HepG2 (cell line): ENCODE results near the gene CUL1. TPM values are rescaled to one million over a fixed set of nuclear protein-coding genes. Genes with fewer than 3 reads are reported as not detected.

Source experiments
- ATAC-seq: fragments of 200-7000 bp; cut with Tn5 transposase; 3 replicates; pipeline ENCODE4 v1.9.1; 2020; ENCODE audit warnings: mild to moderate bottlenecking, moderate library complexity
- BruUV-seq: library from RNA; stranded (reverse); fragments of 400-500 nt; replicated peaks from 2 replicates; lab custom pipeline; 2021; lab: Mats Ljungman, UMichigan
- CTCF ChIA-PET: fragments of 300-600 bp; formaldehyde crosslinking; extraction: SDS; loops from one replicate; lab custom pipeline; 2021; ENCODE audit warnings: low total read pairs, inconsistent platforms, low intra/inter-chr PET ratio; lab: Yijun Ruan, JAX
- POLR2A ChIA-PET: fragments of 350-600 bp; sonication (Branson Sonifier 250); formaldehyde crosslinking; loops from one replicate; lab custom pipeline; 2020; ENCODE audit warnings: antibody characterized with exemption, inconsistent platforms; lab: Yijun Ruan, JAX
- DNase-seq: peaks from one replicate; pipeline ENCODE4 v3.0.0-alpha.2; 2015; ENCODE audit warnings: low spot score
- FAIRE-seq: peaks from 3 replicates; lab custom pipeline; 2011; peaks lifted over from hg19 to GRCh38; lab: Jason Lieb, UNC
- H2AFZ ChIP-seq: one replicate; pipeline ENCODE4 v1.6.1; 2011; ENCODE audit warnings: low read length, inconsistent platforms
- H3K27ac ChIP-seq: fragments of 300-600 bp; 3 replicates; pipeline ENCODE4 v1.8.0; 2011; ENCODE audit warnings: mixed run types, mild to moderate bottlenecking, mixed read lengths, low read length, inconsistent platforms; ENCODE audit not compliant: insufficient read depth; ENCODE audit errors: extremely low read length
- H3K27me3 ChIP-seq, 2 experiments: fragments of 200-600 bp in 1 of 2; 2 replicates in 1 of 2; 3 replicates in 1 of 2; pipeline versions ENCODE4 v1.6.0 to v1.8.0; 2011; ENCODE audit warnings: low read length in 2 of 2, mild to moderate bottlenecking in 2 of 2, moderate library complexity in 2 of 2, inconsistent platforms in 1 of 2; ENCODE audit not compliant: insufficient read depth in 2 of 2, control insufficient read depth in 1 of 2
- H3K36me3 ChIP-seq, 2 experiments: fragments of 200-600 bp in 1 of 2; replicated peaks in 1 of 2; 2 replicates in 1 of 2; 3 replicates in 1 of 2; pipeline versions ENCODE4 v1.5.1 to v1.8.0; 2011; ENCODE audit warnings: low read length in 2 of 2, inconsistent platforms in 1 of 2; ENCODE audit not compliant: insufficient read depth in 2 of 2, control insufficient read depth in 1 of 2
- H3K4me1 ChIP-seq: 2 replicates; pipeline ENCODE4 v1.5.1; 2012; ENCODE audit warnings: low read length, inconsistent platforms; ENCODE audit not compliant: insufficient read depth
- H3K4me2 ChIP-seq: 2 replicates; pipeline ENCODE4 v1.6.0; 2011; ENCODE audit warnings: low read depth, low read length, inconsistent platforms
- H3K4me3 ChIP-seq, 3 experiments: fragments of 200-600 bp in 1 of 3; sonication (generic), shearing (Covaris generic) in 1 of 3; replicated peaks in 1 of 3; 2 replicates each; pipeline ENCODE4 v1.5.1; 2011 to 2016; ENCODE audit warnings: low read length in 3 of 3, inconsistent platforms in 2 of 3, low read depth in 2 of 3, mild to moderate bottlenecking in 2 of 3, control low read depth in 1 of 3, mixed read lengths in 1 of 3; ENCODE audit not compliant: insufficient read depth in 1 of 3
- H3K79me2 ChIP-seq: one replicate; pipeline ENCODE4 v1.6.1; 2011; ENCODE audit warnings: low read length, inconsistent platforms; ENCODE audit not compliant: insufficient read depth
- H3K9ac ChIP-seq: 2 replicates; pipeline ENCODE4 v1.6.0; 2011; ENCODE audit warnings: mild to moderate bottlenecking, low read depth, low read length, inconsistent platforms; ENCODE audit not compliant: insufficient read depth
- H3K9me3 ChIP-seq: 2 replicates; pipeline ENCODE4 v1.5.1; 2012; ENCODE audit warnings: mild to moderate bottlenecking, low read length
- H4K20me1 ChIP-seq: 2 replicates; pipeline ENCODE4 v1.6.0; 2011; ENCODE audit warnings: inconsistent platforms, mild to moderate bottlenecking, low read length, moderate library complexity; ENCODE audit not compliant: insufficient read depth
- ASH2L ChIP-seq: fragments of 300-600, 200-600 bp; sonication (generic); IDR thresholded peaks from 2 replicates; pipeline ENCODE4 v1.7.0; 2017; ENCODE audit warnings: low read depth, mild to moderate bottlenecking, moderate library complexity, mixed read lengths, low read length; ENCODE audit not compliant: insufficient read length
- HBP1 ChIP-seq: IDR thresholded peaks from 2 replicates; pipeline ENCODE4 v1.6.1; 2016; ENCODE audit warnings: low read depth, control low read depth
- HOMEZ ChIP-seq: IDR thresholded peaks from 2 replicates; pipeline ENCODE4 v1.6.1; 2016; ENCODE audit warnings: low read depth
- JUN ChIP-seq: sonication (generic); formaldehyde crosslinking; IDR thresholded peaks from 2 replicates; pipeline ENCODE4 v1.4.0; 2020; ENCODE audit warnings: mild to moderate bottlenecking, missing genetic modification reagents
- KLF13 ChIP-seq: sonication (generic); formaldehyde crosslinking; IDR thresholded peaks from 2 replicates; pipeline ENCODE4 v1.4.0; 2020; ENCODE audit warnings: mild to moderate bottlenecking, missing genetic modification reagents
- LBX2 ChIP-seq: sonication (generic); formaldehyde crosslinking; IDR thresholded peaks from 2 replicates; pipeline ENCODE4 v1.5.0; 2020; ENCODE audit warnings: missing genetic modification reagents, mild to moderate bottlenecking, borderline replicate concordance
- PBX2 ChIP-seq: IDR thresholded peaks from 2 replicates; pipeline ENCODE4 v1.6.1; 2016; ENCODE audit warnings: control low read depth
- REST ChIP-seq, 2 experiments: IDR thresholded peaks; 2 replicates each; pipeline ENCODE4 v1.6.1; 2011 to 2012; ENCODE audit warnings: low read length in 2 of 2, borderline replicate concordance in 1 of 2, low read depth in 1 of 2, mild to moderate bottlenecking in 1 of 2, moderate library complexity in 1 of 2
- SMYD3 ChIP-seq: sonication (generic); formaldehyde crosslinking; IDR thresholded peaks from 2 replicates; pipeline ENCODE4 v1.8.1; 2023; ENCODE audit warnings: mild to moderate bottlenecking, missing genetic modification reagents
- SNAPC5 ChIP-seq: sonication (generic); formaldehyde crosslinking; IDR thresholded peaks from 2 replicates; pipeline ENCODE4 v1.8.1; 2023; ENCODE audit warnings: mild to moderate bottlenecking, missing genetic modification reagents, borderline replicate concordance
- STAT5B ChIP-seq: sonication (generic); formaldehyde crosslinking; IDR thresholded peaks from 2 replicates; pipeline ENCODE4 v1.4.0; 2020; ENCODE audit warnings: missing genetic modification reagents
- U2AF2 ChIP-seq: fragments of 200-400 bp; formaldehyde crosslinking; IDR thresholded peaks from 2 replicates; pipeline ENCODE4 v1.6.1; 2017; ENCODE audit warnings: low read depth, mild to moderate bottlenecking, low read length
- ZBTB7B ChIP-seq: sonication (generic); formaldehyde crosslinking; IDR thresholded peaks from 2 replicates; pipeline ENCODE4 v1.4.0; 2020; ENCODE audit warnings: missing genetic modification reagents
- ZNF121 ChIP-seq: sonication (generic); formaldehyde crosslinking; IDR thresholded peaks from 2 replicates; pipeline ENCODE4 v1.5.0; 2020; ENCODE audit warnings: mild to moderate bottlenecking, missing genetic modification reagents
- ZNF180 ChIP-seq: sonication (generic); formaldehyde crosslinking; IDR thresholded peaks from 2 replicates; pipeline ENCODE4 v1.4.0; 2020; ENCODE audit warnings: low read depth, missing genetic modification reagents, borderline replicate concordance
- ZNF629 ChIP-seq: sonication (generic); formaldehyde crosslinking; conservative IDR thresholded peaks from 2 replicates; pipeline ENCODE4 v1.5.0; 2020; ENCODE audit warnings: missing genetic modification reagents
- WGBS: methylation state at CpG from one replicate; pipeline ENCODE4 v1.1.6; 2017; ENCODE audit warnings: low lambda C conversion rate; 5-methylcytosine and 5-hydroxymethylcytosine counted together
- in situ Hi-C: cut with HindIII; loops from 2 replicates; pipeline ENCODE4 v1.10.0; 2017; ENCODE audit warnings: low pct_unique_long_range_greater_than_20kb; ENCODE audit not compliant: extremely low pct_ligation_motif_present
- intact Hi-C: fragments of 100-400 bp; cut with micrococcal nuclease; formaldehyde crosslinking; loops from one replicate; pipeline ENCODE4 v1.10.0; 2022; ENCODE audit not compliant: unreplicated experiment
- polyA plus RNA-seq, 8 experiments: library from polyadenylated mRNA; depleted of rRNA in 3 of 8; stranded (reverse) in 7 of 8; unstranded in 1 of 8; fragments of >200 nt; fragmentation: Illumina TruSeq in 4 of 8; extraction: Trizol in 4 of 8; gene quantifications; 2 replicates each; pipeline versions ENCODE4 v1.2.1 to v1.2.3, GENCODE V29; 2011 to 2016; ENCODE audit warnings: low read depth in 4 of 8, missing spikeins in 1 of 8, mixed read lengths in 1 of 8; ENCODE audit not compliant: insufficient read depth in 1 of 8
- total RNA-seq, 5 experiments: library from RNA; depleted of rRNA; stranded (reverse); fragments of >200 nt; fragmentation: Illumina TruSeq; extraction: Trizol; gene quantifications; 2 replicates each; pipeline ENCODE4 v1.2.3, GENCODE V29; 2016; ENCODE audit warnings: low read depth in 1 of 5

The CUL1 gene
- total and polyA plus RNA-seq, 2 of the 13 experiments (the other 11 are each of a cell fraction or from before 2014, with no cell fraction given) = 30.1 to 45.9 TPM

- TF ChIP-seq ZNF121 (CRISPR knock-in tag) (no peak), PBX2 (CRISPR knock-in tag) (no peak)
Observed at GRCh38 chr7:148670374-148670773, 28.3 kb upstream of the CUL1 start (continued).

GRCh38 chr7:148670807-148671206 is 27.9 kb upstream of the CUL1 start:
- CTCF ChIA-PET = no interaction called here
- no peak for FAIRE-seq
- no peaks in the 10 kb centered on the region for H3K36me3 ChIP-seq
- no peaks in the 10 kb centered on the region for H4K20me1 ChIP-seq
- peaks cover 28% of the 10 kb centered on the region for H3K9me3 ChIP-seq
- no peak overlapping the region for H3K27ac ChIP-seq
- H3K4me1 ChIP-seq = no peaks in the 10 kb centered on the region
- H3K79me2 ChIP-seq = no peaks in the 10 kb centered on the region
- no peak overlapping the region for H3K4me2 ChIP-seq
- BruUV-seq = no TSS peak
- no peak overlapping the region for H3K4me3 ChIP-seq
- ATAC-seq = peak; percentile 66
- POLR2A ChIA-PET = no interaction called here
- peaks cover 0 to 1% of the 10 kb centered on the region in 2 experiments; a peak in 1 of 5 replicates for H3K27me3 ChIP-seq
- H3K9ac ChIP-seq = no peak overlapping the region
- no peak for DNase-seq
- H2AFZ ChIP-seq = no peak overlapping the region
- intact Hi-C loops = no loop called here
- WGBS = 29% methylated on average over 4 of the region's 4 CpGs
- in situ Hi-C loops = no loop called here
- no peak for TF ChIP-seq REST (IDR thresholded peaks at IDR 0.05; ENCODE audit: borderline replicate concordance in 1 of 2, low read depth in 1 of 2, low read length in 2 of 2)
- TF ChIP-seq ZNF629 (CRISPR knock-in tag) = no peak
- TF ChIP-seq HBP1 (CRISPR knock-in tag) = no peak
- no peak for TF ChIP-seq LBX2 (CRISPR knock-in tag)
- TF ChIP-seq SNAPC5 (CRISPR knock-in tag) = no peak
- TF ChIP-seq ASH2L = no peak
- TF ChIP-seq JUN = no peak
- no peak for TF ChIP-seq U2AF2
- no peak for TF ChIP-seq SMYD3 (CRISPR knock-in tag)
- TF ChIP-seq ZNF180 = no peak
- TF ChIP-seq HOMEZ (CRISPR knock-in tag) = no peak
- no peak for TF ChIP-seq KLF13 (CRISPR knock-in tag)
- TF ChIP-seq STAT5B (CRISPR knock-in tag) = no peak
- TF ChIP-seq ZBTB7B (CRISPR knock-in tag) = no peak
